ENCODE results near the gene POLR3A. TPM values are rescaled to one million over a fixed set of nuclear protein-coding genes. Genes with fewer than 3 reads are reported as not detected.

POLR3A gene
- total and polyA plus RNA-seq, 2 of the 13 experiments (the other 11 are each of a cell fraction or from before 2014, with no cell fraction given) = 13.6 to 19.2 TPM

DNA sequence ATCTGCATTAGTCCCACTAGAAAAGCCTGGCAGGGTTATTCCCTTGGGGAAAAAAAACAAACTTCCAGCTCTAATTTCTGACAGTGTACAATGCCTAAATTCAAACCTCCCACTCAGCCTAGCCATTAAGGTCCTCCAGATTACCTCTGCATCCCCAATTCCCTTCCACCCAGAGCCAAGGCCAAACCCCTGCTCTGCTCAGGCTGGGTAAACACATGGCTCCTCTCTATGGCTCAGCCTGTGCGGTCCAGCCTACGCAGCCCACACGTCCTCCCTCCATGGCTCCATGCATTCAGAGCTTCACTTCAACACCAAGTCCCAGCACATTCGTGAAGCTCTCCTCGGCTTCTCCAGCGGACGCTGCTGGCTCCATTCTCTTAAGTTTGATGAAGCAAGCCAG lies 107.9 kb downstream of the POLR3A start (continued):
- TF ChIP-seq NR2F1 (CRISPR knock-in tag; IDR thresholded peaks at IDR 0.05) = no peak
- TF ChIP-seq ZNF264 (CRISPR knock-in tag; IDR thresholded peaks at IDR 0.05) = no peak
- no peak for TF ChIP-seq POLR2AphosphoS5 (IDR thresholded peaks at IDR 0.05; ENCODE audit: low read depth, low read length)

DNA sequence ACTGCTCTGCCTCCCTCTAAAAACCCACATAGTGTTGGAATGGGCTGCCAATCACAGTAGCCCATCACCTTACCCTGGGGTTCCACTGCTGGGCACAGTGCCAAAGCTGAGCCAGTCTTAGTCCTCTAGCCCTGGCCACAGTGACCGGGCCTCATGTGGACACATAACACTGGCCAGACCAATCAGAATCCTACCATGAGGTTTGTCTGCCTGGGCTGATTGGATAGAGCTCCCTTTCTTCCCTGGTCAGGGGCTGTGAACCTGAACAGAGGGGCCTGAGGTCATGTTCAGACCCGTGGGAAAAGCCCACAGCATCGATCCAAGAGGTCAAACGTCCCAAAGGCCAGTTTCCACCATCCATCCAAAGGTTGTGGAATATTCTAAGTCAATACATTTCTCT lies 108.8 kb downstream of the POLR3A start:
- no peak overlapping the region for H3K27ac ChIP-seq (ENCODE audit: extremely low read length, insufficient read depth, low read length)
- DNase-seq (ENCODE audit: low spot score) (no peak), FAIRE-seq (no peak), ATAC-seq (peak; percentile 73)
- H3K4me2 ChIP-seq (ENCODE audit: low read depth, low read length) = no peak overlapping the region
- peak; percentile 35; the same call in 1 of the 2 replicates for TF ChIP-seq HNF4G (IDR thresholded peaks at IDR 0.05; ENCODE audit: borderline replicate concordance, low read depth, low read length)
- no peak for TF ChIP-seq HNF4G (CRISPR knock-in tag; IDR thresholded peaks at IDR 0.05; ENCODE audit: borderline replicate concordance, low read depth)
- TF ChIP-seq HNF4A (CRISPR knock-in tag; IDR thresholded peaks at IDR 0.05) = peak; percentile 47; the same call in 1 of the 2 replicates
- TF ChIP-seq MIER3 (CRISPR knock-in tag; IDR thresholded peaks at IDR 0.05; ENCODE audit: borderline replicate concordance) = no peak
- TF ChIP-seq ZNF562 (CRISPR knock-in tag; IDR thresholded peaks at IDR 0.05; ENCODE audit: borderline replicate concordance) = no peak
- peak; percentile 35; the same call in 1 of the 2 replicates for TF ChIP-seq SALL1 (CRISPR knock-in tag; IDR thresholded peaks at IDR 0.05)
- 0 out of 2 replicates have a peak, but pooled peaks have one; percentile 14 for TF ChIP-seq BCL6 (CRISPR knock-in tag; IDR thresholded peaks at IDR 0.05)
- peak; percentile 27; the same call in 1 of the 2 replicates for TF ChIP-seq NR2F6 (IDR thresholded peaks at IDR 0.05)
- no peak for TF ChIP-seq NR2F6 (CRISPR knock-in tag; IDR thresholded peaks at IDR 0.05)
- peak; percentile 36; the same call in 1 of the 2 replicates for TF ChIP-seq SPEN (CRISPR knock-in tag; IDR thresholded peaks at IDR 0.05; ENCODE audit: low read depth)
- no peak for TF ChIP-seq SMAD9 (CRISPR knock-in tag; IDR thresholded peaks at IDR 0.05)
- peak; percentile 58; the same call in 1 of the 2 replicates for TF ChIP-seq NR2C2 (CRISPR knock-in tag; IDR thresholded peaks at IDR 0.05; ENCODE audit: borderline replicate concordance)
- TF ChIP-seq ZFX (CRISPR knock-in tag; IDR thresholded peaks at IDR 0.05; ENCODE audit: low read depth) = peak; percentile 21; the same call in 1 of the 2 replicates
- TF ChIP-seq RXRB (CRISPR knock-in tag; IDR thresholded peaks at IDR 0.05; ENCODE audit: borderline replicate concordance) = 0 out of 2 replicates have a peak, but pooled peaks have one; percentile 23
- no peak for TF ChIP-seq ZNF12 (CRISPR knock-in tag; IDR thresholded peaks at IDR 0.05)
- TF ChIP-seq RARA (CRISPR knock-in tag; IDR thresholded peaks at IDR 0.05) = peak; percentile 39; the same call in 1 of the 2 replicates
- peak; percentile 43; the same call in 1 of the 2 replicates for TF ChIP-seq ZMYM4 (CRISPR knock-in tag; IDR thresholded peaks at IDR 0.05)
- H3K27me3 ChIP-seq (ENCODE audit: control insufficient read depth in 1 of 2, insufficient read depth in 2 of 2, low read length in 2 of 2) = no peaks in the 10 kb centered on the region
- 29% methylated on average over 4 of the region's 4 CpGs for WGBS (ENCODE audit: low lambda C conversion rate)
- no TSS peak for BruUV-seq (replicated peaks)
- H4K20me1 ChIP-seq (ENCODE audit: insufficient read depth, low read length) = peaks cover 7% of the 10 kb centered on the region
- H3K9me3 ChIP-seq (ENCODE audit: low read length) = no peaks in the 10 kb centered on the region
- no peak overlapping the region for H2AFZ ChIP-seq (ENCODE audit: low read length)
- H3K79me2 ChIP-seq (ENCODE audit: insufficient read depth, low read length) = peaks cover 86% of the 10 kb centered on the region
- no peak overlapping the region for H3K4me3 ChIP-seq (replicated peaks in 1 of 3; ENCODE audit: insufficient read depth in 1 of 3, low read depth in 2 of 3, low read length in 3 of 3)
- in situ Hi-C loops (cut with HindIII; ENCODE audit: extremely low pct_ligation_motif_present, low pct_unique_long_range_greater_than_20kb) (no loop called here), intact Hi-C loops (cut with micrococcal nuclease; ENCODE audit: unreplicated experiment) (no loop called here)
- ChIA-PET CTCF (ENCODE audit: low intra/inter-chr PET ratio, low total read pairs) (no interaction called here), POLR2A (interaction anchor here (1.2 to 2.2 kb wide), 2 partner anchors 31 to 74 kb away, joined by 3 to 6 read pairs; no protein-coding TSS in a partner anchor)
- no peak overlapping the region for H3K9ac ChIP-seq (ENCODE audit: insufficient read depth, low read depth, low read length)
- H3K36me3 ChIP-seq (replicated peaks in 1 of 2; ENCODE audit: control insufficient read depth in 1 of 2, insufficient read depth in 2 of 2, low read length in 2 of 2) = no peaks in the 10 kb centered on the region; a peak in 1 of 5 replicates
- peaks cover 80% of the 10 kb centered on the region for H3K4me1 ChIP-seq (ENCODE audit: insufficient read depth, low read length)
